K562 (cell line): ENCODE results near the gene JUNB. TPM values are rescaled to one million over a fixed set of nuclear protein-coding genes. Genes with fewer than 3 reads are reported as not detected.

ENCODE experiments used
- ATAC-seq: fragments of 200-7000 bp; cut with Tn5 transposase; 3 replicates; pipeline ENCODE4 v1.9.1; 2020; ENCODE audit warnings: moderate library complexity
- BruUV-seq: library from RNA; stranded (reverse); fragments of 400-500 nt; replicated peaks from 2 replicates; lab custom pipeline; 2021; lab: Mats Ljungman, UMichigan
- CTCF ChIA-PET: fragments of 300-600 bp; formaldehyde crosslinking; extraction: SDS; loops from one replicate; lab custom pipeline; 2021; ENCODE audit warnings: low intra/inter-chr PET ratio; lab: Yijun Ruan, JAX
- POLR2A ChIA-PET: fragments of 300-600, 350-650 bp; sonication (Branson Sonifier 250); formaldehyde crosslinking; extraction: SDS; loops from one replicate; lab custom pipeline; 2021; ENCODE audit warnings: antibody characterized with exemption, inconsistent platforms; lab: Yijun Ruan, JAX
- DNase-seq, 4 experiments: peaks; one replicate each; pipeline versions ENCODE4 v3.0.0 to v3.0.0-alpha.2; 2011 to 2018; ENCODE audit warnings: low spot score in 3 of 4, mixed read lengths in 3 of 4; ENCODE audit errors: extremely low read depth in 1 of 4
- FAIRE-seq: peaks from 2 replicates; lab custom pipeline; 2011; peaks lifted over from hg19 to GRCh38; lab: Jason Lieb, UNC
- H2AFZ ChIP-seq: 2 replicates; pipeline ENCODE4 v1.6.0; 2011; ENCODE audit warnings: low read depth, low read length, control low read depth, inconsistent platforms
- H3K27ac ChIP-seq: fragments of 200-600 bp; 3 replicates; pipeline ENCODE4 v1.8.0; 2011; ENCODE audit warnings: low read depth, mild to moderate bottlenecking, control low read depth, inconsistent platforms, low read length, moderate library complexity, mixed read lengths; ENCODE audit errors: extremely low read depth
- H3K27me3 ChIP-seq, 2 experiments: fragments of 300-600 bp in 1 of 2; 2 replicates in 1 of 2; 3 replicates in 1 of 2; pipeline versions ENCODE4 v1.6.0 to v1.8.0; 2011; ENCODE audit warnings: inconsistent platforms in 2 of 2, low read length in 2 of 2, mild to moderate bottlenecking in 1 of 2, mixed read lengths in 1 of 2, moderate library complexity in 1 of 2; ENCODE audit not compliant: control insufficient read depth in 2 of 2, insufficient read depth in 2 of 2
- H3K36me3 ChIP-seq: fragments of 300-600 bp; 3 replicates; pipeline ENCODE4 v1.8.0; 2011; ENCODE audit warnings: mild to moderate bottlenecking, low read length, inconsistent platforms; ENCODE audit not compliant: control insufficient read depth, insufficient read depth
- H3K4me1 ChIP-seq, 2 experiments: fragments of 200-600 bp in 1 of 2; replicated peaks in 1 of 2; 2 replicates in 1 of 2; 3 replicates in 1 of 2; pipeline versions ENCODE4 v1.5.1 to v1.8.0; 2011; ENCODE audit warnings: inconsistent platforms in 2 of 2, low read length in 2 of 2, mild to moderate bottlenecking in 1 of 2, mixed read lengths in 1 of 2, moderate library complexity in 1 of 2; ENCODE audit not compliant: control insufficient read depth in 2 of 2, insufficient read depth in 2 of 2
- H3K4me2 ChIP-seq: 2 replicates; pipeline ENCODE4 v1.6.1; 2011; ENCODE audit warnings: low read length, control low read depth, inconsistent platforms, mixed read lengths; ENCODE audit not compliant: insufficient read depth
- H3K4me3 ChIP-seq: fragments of 200-600 bp; sonication (generic), shearing (Covaris generic); 2 replicates; pipeline ENCODE4 v1.5.1; 2016; ENCODE audit warnings: control low read depth, inconsistent platforms
- H3K79me2 ChIP-seq: fragments of 200-600 bp; 3 replicates; pipeline ENCODE4 v1.8.0; 2011; ENCODE audit warnings: low read length, inconsistent platforms; ENCODE audit not compliant: control insufficient read depth, insufficient read depth
- H3K9ac ChIP-seq, 2 experiments: 2 replicates each; pipeline versions ENCODE4 v1.6.0 to v1.6.1; 2011; ENCODE audit warnings: low read depth in 2 of 2, low read length in 2 of 2, control low read depth in 1 of 2, inconsistent platforms in 1 of 2, mild to moderate bottlenecking in 1 of 2, mixed read lengths in 1 of 2; ENCODE audit not compliant: insufficient read depth in 1 of 2
- H3K9me1 ChIP-seq: one replicate; pipeline ENCODE4 v1.6.0; 2011; ENCODE audit warnings: inconsistent platforms, mild to moderate bottlenecking, low read length, moderate library complexity; ENCODE audit not compliant: control insufficient read depth, insufficient read depth
- H3K9me3 ChIP-seq: replicated peaks from 2 replicates; pipeline ENCODE4 v1.5.1; 2011; ENCODE audit warnings: low read depth, low read length, inconsistent platforms; ENCODE audit not compliant: control insufficient read depth, insufficient read depth
- H4K20me1 ChIP-seq: replicated peaks from 2 replicates; pipeline ENCODE4 v1.6.1; 2011; ENCODE audit warnings: low read length, inconsistent platforms, mixed read lengths; ENCODE audit not compliant: control insufficient read depth, insufficient read depth
- FOXK2 ChIP-seq, 2 experiments: fragments of 450-650 bp; IDR thresholded peaks in 1 of 2; conservative IDR thresholded peaks in 1 of 2; 2 replicates each; pipeline ENCODE4 v1.6.1; 2016; ENCODE audit warnings: low read depth in 2 of 2, mild to moderate bottlenecking in 1 of 2
- FUS ChIP-seq: fragments of 200-400 bp; formaldehyde crosslinking; optimal IDR thresholded peaks from 2 replicates; pipeline ENCODE3; 2017; ENCODE audit warnings: low read depth, low read length
- KHSRP ChIP-seq: fragments of 450-650 bp; IDR thresholded peaks from 2 replicates; pipeline ENCODE4 v1.6.1; 2017
- WGBS: fragments of 100-300 bp; shearing (Covaris generic); methylation state at CpG from one replicate; pipeline ENCODE4 v1.1.6; 2016; ENCODE audit warnings: low coverage, mixed read lengths; ENCODE audit not compliant: insufficient coverage; ENCODE audit errors: missing lambda C conversion rate; 5-methylcytosine and 5-hydroxymethylcytosine counted together
- in situ Hi-C: fragments of 300-500 bp; cut with MboI; formaldehyde crosslinking; loops from 4 replicates; pipeline ENCODE4 v1.15.0; 2018; ENCODE audit warnings: inconsistent platforms, mixed read lengths
- intact Hi-C: fragments of 100-400 bp; cut with micrococcal nuclease; formaldehyde crosslinking; loops from 2 replicates; pipeline ENCODE4 v1.14.2; 2022
- polyA plus RNA-seq, 8 experiments: library from polyadenylated mRNA; depleted of rRNA in 4 of 8; stranded (reverse) in 5 of 8; unstranded in 3 of 8; fragments of >200 nt; fragmentation: Nextera tagmentation in 2 of 8; fragmentation: Illumina TruSeq in 1 of 8; extraction: Ambion mirVana in 2 of 8; extraction: Trizol in 1 of 8; gene quantifications; 2 replicates each; pipeline versions ENCODE4 v1.2.1 to v1.2.3, GENCODE V29; 2011 to 2014; ENCODE audit warnings: inconsistent platforms in 1 of 8, missing spikeins in 1 of 8
- total RNA-seq, 7 experiments: library from RNA; depleted of rRNA in 6 of 7; stranded (reverse); fragments of >200 nt in 6 of 7; fragmentation: Illumina TruSeq in 2 of 7; extraction: Trizol in 2 of 7; gene quantifications; 2 replicates each; pipeline versions ENCODE4 v1.2.1 to v1.2.3, GENCODE V29; 2011 to 2021; ENCODE audit warnings: low replicate concordance in 1 of 7
- TF ChIP-seq, protein P1 (sequence below): IDR thresholded peaks from 2 replicates; pipeline ENCODE4 v1.6.1; 2016; ENCODE audit warnings: missing genetic modification characterization, missing compliant biosample characterization

JUNB gene
- total and polyA plus RNA-seq, 9 of the 15 experiments (the other 6 are each of a cell fraction or from before 2014, with no cell fraction given) = 0.23 to 88.1 (median 13.1) TPM

DNA sequence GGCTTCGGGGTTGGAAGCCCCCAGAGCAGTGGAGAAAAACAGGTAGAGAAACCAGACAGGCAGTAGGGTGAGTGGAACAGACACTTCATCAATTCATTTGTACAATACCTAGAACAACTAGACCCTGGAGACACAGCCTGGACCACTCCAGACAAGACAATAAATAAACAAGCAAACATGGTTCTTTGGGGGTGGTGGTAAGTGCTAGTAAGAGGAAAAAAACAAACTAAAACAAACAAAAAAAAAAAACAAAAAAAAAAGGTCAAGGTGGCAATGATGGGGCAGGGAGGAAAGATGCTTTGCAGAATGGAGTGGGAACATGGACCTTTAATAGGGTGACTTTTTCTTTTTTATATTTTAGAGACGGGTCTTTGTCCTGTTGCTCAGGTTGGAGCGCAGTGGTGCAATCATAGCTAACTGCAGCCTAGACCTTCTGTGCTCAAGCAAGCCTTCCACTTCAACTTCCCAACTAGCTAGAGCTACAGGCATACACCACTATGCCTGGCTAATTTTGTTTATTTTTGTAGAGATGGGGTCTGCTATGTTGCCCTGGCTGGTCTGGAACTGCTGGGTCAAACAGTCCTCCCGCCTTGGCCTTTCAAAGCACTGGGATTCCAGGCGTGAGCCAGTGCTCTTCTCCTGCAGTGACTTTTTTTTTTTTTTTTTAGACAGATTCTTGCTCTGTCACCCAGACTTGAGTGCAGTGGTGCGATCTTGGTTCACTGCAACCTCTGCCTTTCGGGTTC, 3.1 kb downstream of the JUNB start:
- no peak for FAIRE-seq
- intact Hi-C loops = loop anchor here (10.0 kb wide), 1 partner anchor 230 kb away; no protein-coding TSS in a partner anchor
- H3K36me3 ChIP-seq = peaks cover 17% of the 10 kb centered on the region; the same call in 2 of the 3 replicates

More for the DNA sequence above, 3.1 kb downstream of the JUNB start:
- POLR2A ChIA-PET = interaction anchor here (1.0 to 3.6 kb wide), 6 partner anchors 9 to 125 kb away, joined by 3 to 29 read pairs (median 7); partner anchors contain the start of genes RNASEH2A and THSD8
- H3K4me1 ChIP-seq = peaks cover 24 to 66% of the 10 kb centered on the region in 2 experiments
- no peaks in the 10 kb centered on the region for H3K9me1 ChIP-seq
- peak in 1 of 4 experiments; percentile 22 for DNase-seq
- H3K4me2 ChIP-seq = peak overlapping the region; percentile 96
- TF ChIP-seq, protein P1, sequence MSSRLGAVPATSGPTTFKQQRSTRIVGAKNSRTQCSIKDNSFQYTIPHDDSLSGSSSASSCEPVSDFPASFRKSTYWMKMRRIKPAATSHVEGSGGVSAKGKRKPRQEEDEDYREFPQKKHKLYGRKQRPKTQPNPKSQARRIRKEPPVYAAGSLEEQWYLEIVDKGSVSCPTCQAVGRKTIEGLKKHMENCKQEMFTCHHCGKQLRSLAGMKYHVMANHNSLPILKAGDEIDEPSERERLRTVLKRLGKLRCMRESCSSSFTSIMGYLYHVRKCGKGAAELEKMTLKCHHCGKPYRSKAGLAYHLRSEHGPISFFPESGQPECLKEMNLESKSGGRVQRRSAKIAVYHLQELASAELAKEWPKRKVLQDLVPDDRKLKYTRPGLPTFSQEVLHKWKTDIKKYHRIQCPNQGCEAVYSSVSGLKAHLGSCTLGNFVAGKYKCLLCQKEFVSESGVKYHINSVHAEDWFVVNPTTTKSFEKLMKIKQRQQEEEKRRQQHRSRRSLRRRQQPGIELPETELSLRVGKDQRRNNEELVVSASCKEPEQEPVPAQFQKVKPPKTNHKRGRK (tag) = 0 out of 2 replicates have a peak, but pooled peaks have one; percentile 35
- TF ChIP-seq KHSRP = no peak
- TF ChIP-seq FOXK2 (conservative IDR thresholded peaks at IDR 0.05 in 1 of 2, IDR thresholded peaks at IDR 0.05 in 1 of 2; ENCODE audit: low read depth in 2 of 2) = 0 out of 4 replicates have a peak, but pooled peaks of 1 of the 2 experiments have one; percentile 19
- peak; percentile 1 for TF ChIP-seq FUS
- TF ChIP-seq, all 486 proteins: peak for 3
- Histone ChIP-seq H2AFZ (no peak overlapping the region), H3K27me3 (no peaks in the 10 kb centered on the region), H3K79me2 (peaks cover 35% of the 10 kb centered on the region), H3K9ac (peak overlapping the region; percentile 89 to 97), H3K9me3 (no peaks in the 10 kb centered on the region), H4K20me1 (peaks cover 13% of the 10 kb centered on the region; the same call in 1 of the 2 replicates), H3K4me3 (peak overlapping the region; percentile 83), H3K27ac (peak overlapping the region; percentile 89; the same call in 2 of the 3 replicates)
- 77% methylated on average over 4 of the region's 7 CpGs for WGBS
- ATAC-seq = no peak
- CTCF ChIA-PET = interaction anchor here (0.6 to 1.3 kb wide), 5 partner anchors 9 to 1413 kb away, joined by 3 to 8 read pairs (median 4); partner anchors contain the start of gene HOOK2
- no TSS peak for BruUV-seq
- in situ Hi-C loops = no loop called here
